Neural crest cell (in vitro differentiated cells): ENCODE measurements around the gene RAB11FIP5. TPM values are rescaled to one million over a fixed set of nuclear protein-coding genes. Genes with fewer than 3 reads are reported as not detected.

Experiments
- DNase-seq: peaks from one replicate; pipeline ENCODE4 v3.0.0; 2021; ENCODE audit warnings: low read depth, mixed read lengths, low spot score
- H3K27ac Mint-ChIP-seq: one replicate; pipeline ENCODE4 v1.8.0; 2021; ENCODE audit warnings: mild to moderate bottlenecking, mixed read lengths; ENCODE audit not compliant: unreplicated experiment
- H3K27me3 Mint-ChIP-seq: 2 replicates; pipeline ENCODE4 v1.8.0; 2021; ENCODE audit warnings: low read depth, mild to moderate bottlenecking, mixed read lengths
- H3K36me3 Mint-ChIP-seq: 2 replicates; pipeline ENCODE4 v1.8.0; 2021; ENCODE audit warnings: low read depth, mild to moderate bottlenecking, mixed read lengths
- H3K4me1 Mint-ChIP-seq: 2 replicates; pipeline ENCODE4 v1.8.0; 2021; ENCODE audit warnings: mixed read lengths
- H3K4me3 Mint-ChIP-seq: one replicate; pipeline ENCODE4 v1.8.0; 2021; ENCODE audit warnings: mild to moderate bottlenecking, mixed read lengths
- H3K9me3 Mint-ChIP-seq: 2 replicates; pipeline ENCODE4 v1.8.0; 2021; ENCODE audit warnings: mixed read lengths
- CTCF ChIP-seq: fragments of 200-600 bp; sonication (generic); conservative IDR thresholded peaks from 2 replicates; pipeline ENCODE4 v1.5.0; 2021; ENCODE audit warnings: antibody characterized with exemption, mild to moderate bottlenecking
- total RNA-seq: library from RNA; stranded (reverse); gene quantifications from 2 replicates; pipeline ENCODE4 v1.2.1, GENCODE V29; 2021

Gene RAB11FIP5
- total RNA-seq, 1 donor from 2014 or later: 6.7 TPM

DNA sequence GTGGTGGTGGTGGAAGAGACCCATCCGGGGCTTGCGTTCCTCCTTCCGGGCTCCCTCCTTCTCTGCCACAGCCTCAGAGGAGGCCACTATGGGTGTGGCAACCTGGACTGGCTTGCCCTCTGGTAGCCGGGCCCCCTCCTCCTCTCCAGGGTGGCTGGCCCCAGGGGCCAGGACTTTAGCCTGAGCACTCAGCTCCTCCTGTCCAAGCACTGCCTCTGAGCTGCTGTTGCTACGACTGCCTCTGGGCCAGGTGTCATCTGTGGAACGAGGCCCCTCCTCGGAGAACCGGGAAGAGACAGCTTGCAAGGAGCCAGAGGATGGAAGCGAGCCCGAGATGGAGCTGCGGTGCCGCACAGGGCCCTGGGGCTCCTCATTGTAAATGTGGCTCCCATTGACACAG lies 24.5 kb downstream of the RAB11FIP5 start:
- Mint-ChIP-seq H3K4me1 (peaks cover 35% of the 10 kb centered on the region), H3K9me3 (no peaks in the 10 kb centered on the region)

GRCh38 chr2:73087311-73087710 lies 25.4 kb downstream of the RAB11FIP5 start:
- no peaks in the 10 kb centered on the region for H3K36me3 Mint-ChIP-seq
- DNase-seq: no peak
- no peaks in the 10 kb centered on the region for H3K27me3 Mint-ChIP-seq
- no peak for TF ChIP-seq CTCF
- H3K9me3 Mint-ChIP-seq: no peaks in the 10 kb centered on the region
- H3K27ac Mint-ChIP-seq: no peak overlapping the region
- no peak overlapping the region for H3K4me3 Mint-ChIP-seq
- H3K4me1 Mint-ChIP-seq: peaks cover 31% of the 10 kb centered on the region

More for the DNA sequence above, 24.5 kb downstream of the RAB11FIP5 start:
- H3K36me3 Mint-ChIP-seq: no peaks in the 10 kb centered on the region
- TF ChIP-seq CTCF: no peak
- H3K4me3 Mint-ChIP-seq: no peak overlapping the region
- no peak for DNase-seq
- H3K27me3 Mint-ChIP-seq: no peaks in the 10 kb centered on the region
- no peak overlapping the region for H3K27ac Mint-ChIP-seq

DNA sequence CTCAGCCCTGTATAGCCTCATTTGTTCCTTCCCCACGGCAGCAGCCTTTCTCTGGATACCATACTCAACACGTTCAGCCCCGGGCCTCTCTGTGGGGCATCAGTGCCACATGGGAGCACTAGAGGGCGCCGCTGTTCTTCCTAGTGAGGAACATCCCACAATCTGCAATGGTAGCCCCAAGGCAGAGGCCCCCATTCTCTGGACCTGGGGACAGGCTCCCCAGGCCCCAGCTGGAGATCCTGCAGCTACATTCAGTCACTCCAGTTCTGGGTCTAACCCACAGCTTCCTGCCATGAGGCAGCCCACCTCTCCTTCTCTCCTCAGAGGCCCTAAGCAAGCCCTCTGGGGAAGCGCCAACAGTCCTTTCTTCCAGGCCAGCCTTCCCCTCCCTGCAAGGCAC lies 27.1 kb downstream of the RAB11FIP5 start:
- peak; percentile 87 for TF ChIP-seq CTCF
- H3K4me1 Mint-ChIP-seq: peaks cover 16% of the 10 kb centered on the region
- H3K27ac Mint-ChIP-seq: peak overlapping the region; percentile 43
- DNase-seq: peak; percentile 81
- no peaks in the 10 kb centered on the region for H3K36me3 Mint-ChIP-seq
- H3K27me3 Mint-ChIP-seq: no peaks in the 10 kb centered on the region
- no peaks in the 10 kb centered on the region for H3K9me3 Mint-ChIP-seq
- H3K4me3 Mint-ChIP-seq: no peak overlapping the region

- no peaks in the 10 kb centered on the region for H3K36me3 Mint-ChIP-seq
- no peaks in the 10 kb centered on the region for H3K27me3 Mint-ChIP-seq
- no peak for DNase-seq
- H3K9me3 Mint-ChIP-seq: no peaks in the 10 kb centered on the region
- H3K4me3 Mint-ChIP-seq: no peak overlapping the region
- peaks cover 11% of the 10 kb centered on the region for H3K4me1 Mint-ChIP-seq
- no peak overlapping the region for H3K27ac Mint-ChIP-seq
- TF ChIP-seq CTCF: no peak
Measured at GRCh38 chr2:73084971-73085370, 27.8 kb downstream of the RAB11FIP5 start.

- H3K4me1 Mint-ChIP-seq: peaks cover 7% of the 10 kb centered on the region
- no peaks in the 10 kb centered on the region for H3K36me3 Mint-ChIP-seq
- H3K27me3 Mint-ChIP-seq: no peaks in the 10 kb centered on the region
- no peak overlapping the region for H3K27ac Mint-ChIP-seq
- no peak for DNase-seq
- no peaks in the 10 kb centered on the region for H3K9me3 Mint-ChIP-seq
- no peak for TF ChIP-seq CTCF
- no peak overlapping the region for H3K4me3 Mint-ChIP-seq
Measured at GRCh38 chr2:73083886-73084800, 28.6 kb downstream of the RAB11FIP5 start.
